Measurements from ENCODE around the gene CEPT1. TPM values are rescaled to one million over a fixed set of nuclear protein-coding genes. Genes with fewer than 3 reads are reported as not detected.

Gene CEPT1
- total RNA-seq, 1 donor from 2014 or later: 26.9 TPM

DNA sequence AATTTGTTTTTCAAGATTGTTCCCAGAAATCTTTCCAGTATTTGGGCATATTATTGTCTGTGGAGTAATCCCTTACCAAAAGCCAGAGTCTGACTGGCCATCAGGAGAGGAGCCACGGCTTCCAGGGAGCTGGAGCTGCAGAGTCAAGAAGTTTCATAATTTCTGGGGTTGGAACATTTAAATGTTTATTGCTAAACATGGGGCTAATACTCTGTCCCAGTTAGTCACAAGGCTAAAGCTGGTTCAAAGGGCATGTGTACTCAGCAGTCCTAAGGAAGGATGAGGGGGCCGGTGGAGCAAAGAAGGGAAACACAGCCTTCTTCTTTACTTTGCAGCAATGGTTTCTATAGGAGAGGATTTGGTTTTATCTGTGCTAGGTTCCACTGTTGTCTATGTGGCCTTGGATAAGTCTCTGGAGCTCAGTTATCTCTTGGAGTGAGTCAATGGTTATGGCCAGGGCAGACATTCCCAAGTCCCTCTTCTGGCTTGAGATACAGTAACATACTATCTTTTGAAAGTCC, 51.0 kb downstream of the CEPT1 start:
- peaks cover 37% of the 10 kb centered on the region for H3K4me1 Mint-ChIP-seq (ENCODE audit: low read depth, unreplicated experiment)
- peak overlapping the region; percentile 23 for H3K27ac Mint-ChIP-seq (ENCODE audit: unreplicated experiment)

DNA sequence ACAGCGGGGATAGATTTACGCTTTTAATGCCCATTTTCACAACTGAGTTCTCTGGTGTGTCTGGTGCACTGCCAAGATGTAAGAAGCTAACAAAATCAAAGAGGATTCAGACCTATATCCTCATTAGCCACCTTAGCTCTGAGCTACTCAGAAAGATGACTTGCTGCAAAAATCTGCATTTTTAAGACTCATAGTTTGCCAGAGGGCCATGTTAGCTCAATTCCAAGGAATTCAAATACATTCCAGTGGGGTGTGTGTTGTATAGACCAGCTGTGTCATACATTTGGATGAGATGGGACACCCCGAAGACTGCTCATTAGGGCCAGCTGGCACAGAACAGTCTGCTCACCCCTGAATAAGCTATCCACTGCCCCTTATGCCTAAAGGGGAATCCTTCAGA, 51.5 kb downstream of the CEPT1 start:
- H3K27me3 Mint-ChIP-seq (ENCODE audit: low read depth, unreplicated experiment): peaks cover 5% of the 10 kb centered on the region
- peaks cover 40% of the 10 kb centered on the region for H3K4me1 Mint-ChIP-seq (ENCODE audit: low read depth, unreplicated experiment)
- no peaks in the 10 kb centered on the region for H3K79me2 ChIP-seq (ENCODE audit: insufficient read depth, low read length)
- no peak overlapping the region for H3K4me3 ChIP-seq (ENCODE audit: insufficient read depth, low read depth, low read length)
- H4K20me1 ChIP-seq (ENCODE audit: insufficient read depth, low read length): no peaks in the 10 kb centered on the region
- no peak overlapping the region for H3K4me3 Mint-ChIP-seq (ENCODE audit: unreplicated experiment)
- DNase-seq (ENCODE audit: low read depth) (peak; percentile 73), FAIRE-seq (no peak)
- no peaks in the 10 kb centered on the region for H3K9me3 ChIP-seq (ENCODE audit: insufficient read depth, low read depth, low read length)
- peaks cover 21% of the 10 kb centered on the region for H3K4me1 ChIP-seq (ENCODE audit: insufficient read depth, low read length)
- no peak overlapping the region for H3K9ac ChIP-seq (ENCODE audit: low read length)
- TF ChIP-seq, protein P1, sequence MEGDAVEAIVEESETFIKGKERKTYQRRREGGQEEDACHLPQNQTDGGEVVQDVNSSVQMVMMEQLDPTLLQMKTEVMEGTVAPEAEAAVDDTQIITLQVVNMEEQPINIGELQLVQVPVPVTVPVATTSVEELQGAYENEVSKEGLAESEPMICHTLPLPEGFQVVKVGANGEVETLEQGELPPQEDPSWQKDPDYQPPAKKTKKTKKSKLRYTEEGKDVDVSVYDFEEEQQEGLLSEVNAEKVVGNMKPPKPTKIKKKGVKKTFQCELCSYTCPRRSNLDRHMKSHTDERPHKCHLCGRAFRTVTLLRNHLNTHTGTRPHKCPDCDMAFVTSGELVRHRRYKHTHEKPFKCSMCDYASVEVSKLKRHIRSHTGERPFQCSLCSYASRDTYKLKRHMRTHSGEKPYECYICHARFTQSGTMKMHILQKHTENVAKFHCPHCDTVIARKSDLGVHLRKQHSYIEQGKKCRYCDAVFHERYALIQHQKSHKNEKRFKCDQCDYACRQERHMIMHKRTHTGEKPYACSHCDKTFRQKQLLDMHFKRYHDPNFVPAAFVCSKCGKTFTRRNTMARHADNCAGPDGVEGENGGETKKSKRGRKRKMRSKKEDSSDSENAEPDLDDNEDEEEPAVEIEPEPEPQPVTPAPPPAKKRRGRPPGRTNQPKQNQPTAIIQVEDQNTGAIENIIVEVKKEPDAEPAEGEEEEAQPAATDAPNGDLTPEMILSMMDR (IDR thresholded peaks at IDR 0.05; ENCODE audit: insufficient read depth, low read depth, low read length): no peak
- no peak for TF ChIP-seq EZH2 (IDR thresholded peaks at IDR 0.05; ENCODE audit: insufficient read depth, low read length)
- peak overlapping the region; percentile 80 for H3K27ac Mint-ChIP-seq (ENCODE audit: unreplicated experiment)
- H3K36me3 Mint-ChIP-seq (ENCODE audit: low read depth, unreplicated experiment): peaks cover 21% of the 10 kb centered on the region
- H3K4me2 ChIP-seq (ENCODE audit: low read length): peak overlapping the region; percentile 6
- H3K27ac ChIP-seq (ENCODE audit: low read depth, low read length): peak overlapping the region; percentile 40
- peaks cover 2% of the 10 kb centered on the region for H3K36me3 ChIP-seq (ENCODE audit: insufficient read depth, low read length)
- peaks cover 2% of the 10 kb centered on the region for H3K9me3 Mint-ChIP-seq (ENCODE audit: unreplicated experiment)
- no peaks in the 10 kb centered on the region for H3K27me3 ChIP-seq (ENCODE audit: insufficient read depth, low read length)
- no peak overlapping the region for H2AFZ ChIP-seq (ENCODE audit: low read depth, low read length)

More for the DNA sequence above, 51.0 kb downstream of the CEPT1 start:
- FAIRE-seq: no peak
- Mint-ChIP-seq H3K9me3 (ENCODE audit: unreplicated experiment) (peaks cover 2% of the 10 kb centered on the region), H3K27me3 (ENCODE audit: low read depth, unreplicated experiment) (no peaks in the 10 kb centered on the region), H3K4me3 (ENCODE audit: unreplicated experiment) (no peak overlapping the region), H3K36me3 (ENCODE audit: low read depth, unreplicated experiment) (peaks cover 24% of the 10 kb centered on the region)
- no peak overlapping the region for H2AFZ ChIP-seq (ENCODE audit: low read depth, low read length)
- peak overlapping the region; percentile 40 for H3K27ac ChIP-seq (ENCODE audit: low read depth, low read length)
- peaks cover 2% of the 10 kb centered on the region for H3K36me3 ChIP-seq (ENCODE audit: insufficient read depth, low read length)
- H3K79me2 ChIP-seq (ENCODE audit: insufficient read depth, low read length): no peaks in the 10 kb centered on the region
- no peak overlapping the region for H3K4me3 ChIP-seq (ENCODE audit: insufficient read depth, low read depth, low read length)
- peak; percentile 26 for DNase-seq (ENCODE audit: low read depth)
- peak overlapping the region; percentile 6 for H3K4me2 ChIP-seq (ENCODE audit: low read length)
- peaks cover 21% of the 10 kb centered on the region for H3K4me1 ChIP-seq (ENCODE audit: insufficient read depth, low read length)
- TF ChIP-seq, protein P1 (IDR thresholded peaks at IDR 0.05; ENCODE audit: insufficient read depth, low read depth, low read length): no peak
- no peak for TF ChIP-seq EZH2 (IDR thresholded peaks at IDR 0.05; ENCODE audit: insufficient read depth, low read length)
- no peaks in the 10 kb centered on the region for H4K20me1 ChIP-seq (ENCODE audit: insufficient read depth, low read length)
- no peak overlapping the region for H3K9ac ChIP-seq (ENCODE audit: low read length)
- H3K9me3 ChIP-seq (ENCODE audit: insufficient read depth, low read depth, low read length): no peaks in the 10 kb centered on the region
- no peaks in the 10 kb centered on the region for H3K27me3 ChIP-seq (ENCODE audit: insufficient read depth, low read length)

DNA sequence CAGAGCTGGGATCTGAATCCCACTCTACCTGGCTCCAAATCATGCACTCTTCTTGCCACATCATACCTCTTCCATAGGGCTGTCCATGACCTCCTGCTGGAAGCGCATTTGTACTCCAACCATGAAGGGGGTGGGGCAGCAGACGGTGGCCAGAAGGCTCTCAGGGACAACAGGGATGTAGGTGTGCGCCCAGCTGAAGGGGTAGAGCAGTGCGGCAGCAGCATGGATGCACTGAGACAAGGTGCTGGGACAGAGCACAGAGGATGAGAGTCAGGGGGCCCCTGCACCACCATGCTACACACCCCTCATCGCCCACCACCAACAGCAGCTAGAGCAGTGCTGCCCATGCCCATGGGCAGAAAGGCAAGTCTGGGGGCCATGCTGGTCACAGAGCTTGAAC, 52.1 kb downstream of the CEPT1 start:
- Mint-ChIP-seq H3K27me3 (ENCODE audit: low read depth, unreplicated experiment) (peaks cover 5% of the 10 kb centered on the region), H3K4me1 (ENCODE audit: low read depth, unreplicated experiment) (peaks cover 40% of the 10 kb centered on the region), H3K36me3 (ENCODE audit: low read depth, unreplicated experiment) (peaks cover 18% of the 10 kb centered on the region), H3K9me3 (ENCODE audit: unreplicated experiment) (peaks cover 2% of the 10 kb centered on the region), H3K27ac (ENCODE audit: unreplicated experiment) (peak overlapping the region; percentile 89), H3K4me3 (ENCODE audit: unreplicated experiment) (no peak overlapping the region)
- no peaks in the 10 kb centered on the region for H3K79me2 ChIP-seq (ENCODE audit: insufficient read depth, low read length)
- no peak overlapping the region for H2AFZ ChIP-seq (ENCODE audit: low read depth, low read length)
- no peaks in the 10 kb centered on the region for H3K36me3 ChIP-seq (ENCODE audit: insufficient read depth, low read length)
- peak overlapping the region; percentile 6 for H3K4me2 ChIP-seq (ENCODE audit: low read length)
- no peaks in the 10 kb centered on the region for H3K9me3 ChIP-seq (ENCODE audit: insufficient read depth, low read depth, low read length)
- H3K9ac ChIP-seq (ENCODE audit: low read length): no peak overlapping the region
- H3K27me3 ChIP-seq (ENCODE audit: insufficient read depth, low read length): no peaks in the 10 kb centered on the region
- no peaks in the 10 kb centered on the region for H4K20me1 ChIP-seq (ENCODE audit: insufficient read depth, low read length)
- no peak overlapping the region for H3K4me3 ChIP-seq (ENCODE audit: insufficient read depth, low read depth, low read length)
- H3K4me1 ChIP-seq (ENCODE audit: insufficient read depth, low read length): peaks cover 21% of the 10 kb centered on the region
- H3K27ac ChIP-seq (ENCODE audit: low read depth, low read length): no peak overlapping the region
- FAIRE-seq (no peak), DNase-seq (ENCODE audit: low read depth) (no peak)
- TF ChIP-seq, protein P1 (IDR thresholded peaks at IDR 0.05; ENCODE audit: insufficient read depth, low read depth, low read length): no peak
- TF ChIP-seq EZH2 (IDR thresholded peaks at IDR 0.05; ENCODE audit: insufficient read depth, low read length): no peak

Data from astrocyte (in vitro differentiated cells and primary cell).